GM19438 (cell line): Measurements from ENCODE around the gene FOXM1.

Experiments
- ATAC-seq: cut with Tn5 transposase; IDR thresholded peaks from one replicate; pipeline ENCODE4 v1.9.1; 2021; ENCODE audit warnings: low read depth; ENCODE audit not compliant: unreplicated experiment

Gene FOXM1

GRCh38 chr12:2877047-2877952 lies at the start of gene FOXM1, which contains the start of gene RHNO1:
Gene FOXM1, minus strand, starts transcription at chr12:2877174. Its CDS starts 2,696 bp downstream, at chr12:2874478.
Gene RHNO1, plus strand, starts transcription at chr12:2877223. Its CDS starts 8,144 bp downstream, at chr12:2885367.
- ATAC-seq = peak; percentile 78

- ATAC-seq = no peak
These were observed 48.5 kb upstream of the FOXM1 start for GRCh38 chr12:2925322-2925995.

- no peak for ATAC-seq
These were observed 47.0 kb upstream of the FOXM1 start for GRCh38 chr12:2924019-2924418.

- ATAC-seq = no peak
These were observed 46.1 kb upstream of the FOXM1 start for GRCh38 chr12:2923057-2923456.

GRCh38 chr12:2922329-2922728 lies 45.4 kb upstream of the FOXM1 start:
- no peak for ATAC-seq

- no peak for ATAC-seq
These were observed 42.3 kb upstream of the FOXM1 start for GRCh38 chr12:2919249-2919648.

GRCh38 chr12:2912216-2912575 lies 35.2 kb upstream of the FOXM1 start:
- ATAC-seq = no peak

- ATAC-seq = no peak
These were observed 27.3 kb upstream of the FOXM1 start for GRCh38 chr12:2904260-2904659.

GRCh38 chr12:2902272-2902880 lies 25.4 kb upstream of the FOXM1 start:
- no peak for ATAC-seq

GRCh38 chr12:2900642-2901041 lies 23.7 kb upstream of the FOXM1 start:
- no peak for ATAC-seq

GRCh38 chr12:2897418-2897817 lies 20.4 kb upstream of the FOXM1 start:
- no peak for ATAC-seq

GRCh38 chr12:2895511-2895910 lies 18.5 kb upstream of the FOXM1 start:
- no peak for ATAC-seq

- no peak for ATAC-seq
These were observed 18.1 kb upstream of the FOXM1 start for GRCh38 chr12:2895051-2895451.

- ATAC-seq = no peak
These were observed 16.0 kb upstream of the FOXM1 start for GRCh38 chr12:2893007-2893406.

GRCh38 chr12:2892246-2892645 lies 15.3 kb upstream of the FOXM1 start:
- ATAC-seq = no peak

GRCh38 chr12:2891240-2892053 lies 14.5 kb upstream of the FOXM1 start:
- peak; percentile 10 for ATAC-seq

- peak; percentile 98 for ATAC-seq
These were observed 13.6 kb upstream of the FOXM1 start, which contains the start of gene TULP3 for GRCh38 chr12:2890388-2891239. Gene TULP3, plus strand, starts transcription at chr12:2890891. Its CDS starts 57 bp downstream, at chr12:2890948.

- ATAC-seq = no peak
These were observed 13.0 kb upstream of the FOXM1 start for GRCh38 chr12:2890001-2890387.

- ATAC-seq = no peak
These were observed 9.9 kb upstream of the FOXM1 start for GRCh38 chr12:2886768-2887450.
